ENCODE measurements around the gene CNTNAP2.

DNA sequence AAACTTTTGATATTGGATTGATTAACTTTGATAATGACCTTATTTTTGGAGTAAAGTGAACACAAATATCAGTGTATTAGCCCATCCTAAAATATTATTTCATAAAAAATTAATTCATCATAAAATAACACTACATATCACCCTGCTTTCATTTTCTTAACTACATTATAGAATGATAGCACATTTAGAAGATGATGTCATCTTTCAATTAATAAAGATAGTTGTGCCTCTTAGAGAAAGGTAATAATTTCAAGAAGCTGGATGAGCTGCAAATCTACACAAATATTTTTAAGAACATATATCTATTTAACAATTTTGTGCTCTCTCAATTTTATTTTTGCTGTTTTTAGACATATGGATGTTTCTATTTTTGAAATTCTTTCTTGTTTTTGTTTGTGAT lies 126.1 kb downstream of the CNTNAP2 start:
- TF ChIP-seq CTCF (conservative IDR thresholded peaks at IDR 0.05; ENCODE audit: low read depth, low read length) (no peak), EZH2 (IDR thresholded peaks at IDR 0.05; ENCODE audit: borderline replicate concordance, low read depth, low read length, poor library complexity, severe bottlenecking) (no peak)
